AG10803 (cell line): Measurements from ENCODE around the gene TMEM163.
A peak's percentile ranks its signal among the peaks of the same experiment; 100 is the strongest.

Experiments
- DNase-seq: peaks from one replicate; pipeline ENCODE4 v3.0.0; 2010; ENCODE audit warnings: low read depth
- H3K4me3 ChIP-seq: 2 replicates; pipeline ENCODE4 v1.5.1; 2011; ENCODE audit warnings: mild to moderate bottlenecking, low read length, control low read depth
- TF ChIP-seq, protein P1 (sequence below): conservative IDR thresholded peaks from 2 replicates; pipeline ENCODE4 v1.5.1; 2011; ENCODE audit warnings: mild to moderate bottlenecking, low read length, control low read depth, inconsistent platforms

TMEM163 gene

DNA sequence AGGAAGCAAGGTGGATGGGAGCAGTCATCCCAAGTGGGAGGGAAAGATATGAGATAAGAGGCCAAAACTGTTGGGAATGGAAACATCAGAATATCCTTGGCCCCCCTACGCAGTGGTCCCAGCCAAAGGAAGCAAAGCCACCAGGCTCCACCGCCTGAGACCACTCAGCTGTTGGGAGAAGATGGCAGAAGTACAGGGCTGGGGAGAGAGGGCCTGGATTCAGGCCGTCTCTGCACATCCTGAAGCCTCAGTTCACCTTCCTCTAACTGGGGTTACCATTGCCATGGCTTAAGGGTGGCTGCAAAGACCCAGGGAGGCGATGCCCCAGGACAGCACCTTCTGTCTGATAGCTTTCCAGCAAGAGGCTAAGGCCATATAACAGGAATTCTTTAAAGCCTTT is 271.1 kb downstream of the TMEM163 start:
- DNase-seq, result no peak
- no peak overlapping the region for H3K4me3 ChIP-seq
- TF ChIP-seq, protein P1, sequence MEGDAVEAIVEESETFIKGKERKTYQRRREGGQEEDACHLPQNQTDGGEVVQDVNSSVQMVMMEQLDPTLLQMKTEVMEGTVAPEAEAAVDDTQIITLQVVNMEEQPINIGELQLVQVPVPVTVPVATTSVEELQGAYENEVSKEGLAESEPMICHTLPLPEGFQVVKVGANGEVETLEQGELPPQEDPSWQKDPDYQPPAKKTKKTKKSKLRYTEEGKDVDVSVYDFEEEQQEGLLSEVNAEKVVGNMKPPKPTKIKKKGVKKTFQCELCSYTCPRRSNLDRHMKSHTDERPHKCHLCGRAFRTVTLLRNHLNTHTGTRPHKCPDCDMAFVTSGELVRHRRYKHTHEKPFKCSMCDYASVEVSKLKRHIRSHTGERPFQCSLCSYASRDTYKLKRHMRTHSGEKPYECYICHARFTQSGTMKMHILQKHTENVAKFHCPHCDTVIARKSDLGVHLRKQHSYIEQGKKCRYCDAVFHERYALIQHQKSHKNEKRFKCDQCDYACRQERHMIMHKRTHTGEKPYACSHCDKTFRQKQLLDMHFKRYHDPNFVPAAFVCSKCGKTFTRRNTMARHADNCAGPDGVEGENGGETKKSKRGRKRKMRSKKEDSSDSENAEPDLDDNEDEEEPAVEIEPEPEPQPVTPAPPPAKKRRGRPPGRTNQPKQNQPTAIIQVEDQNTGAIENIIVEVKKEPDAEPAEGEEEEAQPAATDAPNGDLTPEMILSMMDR, result no peak

DNA sequence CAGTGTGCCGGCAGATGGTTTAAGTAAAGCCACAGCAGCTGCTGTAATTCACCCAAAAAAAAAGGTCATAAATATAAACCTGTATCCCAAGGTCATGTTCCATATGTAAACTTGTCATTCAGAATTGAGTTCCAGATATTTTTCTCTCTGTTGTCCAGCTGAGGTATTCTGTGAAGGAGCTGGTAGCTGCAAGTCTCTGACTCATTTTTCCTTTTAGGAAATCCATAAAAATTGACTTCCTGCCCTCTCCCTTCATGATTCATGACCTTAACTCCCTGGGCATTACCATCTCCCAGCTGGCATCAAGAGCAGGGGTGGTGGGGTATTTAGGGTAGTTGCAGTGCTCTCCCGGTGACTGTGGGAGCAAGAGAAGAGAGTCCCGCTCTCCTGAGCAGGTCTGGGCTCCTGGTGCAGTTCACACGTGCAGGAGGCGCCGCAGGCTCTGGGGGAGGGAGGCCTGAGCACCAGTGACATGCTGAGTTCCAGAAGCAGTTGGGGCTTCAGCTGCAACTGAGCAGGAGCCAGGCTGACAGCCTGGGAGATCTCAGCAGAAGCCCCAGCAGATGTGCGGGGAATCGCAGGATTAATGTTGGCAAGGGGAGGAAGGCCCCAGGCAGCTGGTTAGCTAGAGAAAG is 272.3 kb downstream of the TMEM163 start:
- TF ChIP-seq, protein P1, result no peak
- DNase-seq, result peak; percentile 40
- no peak overlapping the region for H3K4me3 ChIP-seq

DNA sequence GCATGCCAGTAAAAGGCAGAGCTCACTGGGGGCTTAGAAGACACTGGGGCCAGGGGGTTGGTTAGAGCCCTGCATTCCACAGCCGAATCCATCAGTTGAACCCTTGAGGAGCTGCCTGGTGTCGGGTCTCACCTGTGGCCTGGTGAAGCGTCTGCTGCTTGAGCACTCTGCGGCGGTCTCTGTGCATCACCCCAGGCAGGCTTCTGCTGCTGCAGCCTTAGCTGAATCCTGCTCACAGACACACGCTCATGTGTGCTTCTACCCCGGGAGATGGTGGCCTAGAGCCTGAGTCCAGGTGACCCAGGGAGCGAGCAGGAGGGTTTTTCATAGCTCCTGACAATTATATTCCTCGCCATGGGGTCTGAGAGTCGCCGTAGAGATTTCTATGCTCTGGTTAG is 272.8 kb downstream of the TMEM163 start:
- TF ChIP-seq, protein P1, result no peak
- no peak overlapping the region for H3K4me3 ChIP-seq
- DNase-seq, result no peak

DNA sequence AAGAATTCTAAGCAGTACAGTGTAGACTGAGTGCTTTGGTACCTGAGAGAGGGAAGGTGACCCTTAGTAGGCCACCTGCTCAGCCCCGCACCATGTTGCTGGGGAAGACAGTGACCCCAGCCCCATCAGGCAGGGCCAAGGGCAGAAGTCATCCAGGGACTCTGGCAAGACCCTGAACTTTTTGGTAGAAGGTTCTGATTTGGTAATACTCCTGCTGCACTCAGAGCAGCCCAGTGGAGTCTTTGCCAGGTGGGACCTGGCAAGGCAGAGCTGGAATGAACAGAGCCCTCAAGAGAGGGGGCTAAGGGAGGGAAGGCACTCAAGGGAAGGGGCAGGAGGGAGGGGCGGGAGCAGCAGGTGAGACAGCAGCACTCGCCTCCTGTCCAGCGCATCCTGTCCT is 273.7 kb downstream of the TMEM163 start:
- DNase-seq, result no peak
- TF ChIP-seq, protein P1, result no peak
- no peak overlapping the region for H3K4me3 ChIP-seq

DNA sequence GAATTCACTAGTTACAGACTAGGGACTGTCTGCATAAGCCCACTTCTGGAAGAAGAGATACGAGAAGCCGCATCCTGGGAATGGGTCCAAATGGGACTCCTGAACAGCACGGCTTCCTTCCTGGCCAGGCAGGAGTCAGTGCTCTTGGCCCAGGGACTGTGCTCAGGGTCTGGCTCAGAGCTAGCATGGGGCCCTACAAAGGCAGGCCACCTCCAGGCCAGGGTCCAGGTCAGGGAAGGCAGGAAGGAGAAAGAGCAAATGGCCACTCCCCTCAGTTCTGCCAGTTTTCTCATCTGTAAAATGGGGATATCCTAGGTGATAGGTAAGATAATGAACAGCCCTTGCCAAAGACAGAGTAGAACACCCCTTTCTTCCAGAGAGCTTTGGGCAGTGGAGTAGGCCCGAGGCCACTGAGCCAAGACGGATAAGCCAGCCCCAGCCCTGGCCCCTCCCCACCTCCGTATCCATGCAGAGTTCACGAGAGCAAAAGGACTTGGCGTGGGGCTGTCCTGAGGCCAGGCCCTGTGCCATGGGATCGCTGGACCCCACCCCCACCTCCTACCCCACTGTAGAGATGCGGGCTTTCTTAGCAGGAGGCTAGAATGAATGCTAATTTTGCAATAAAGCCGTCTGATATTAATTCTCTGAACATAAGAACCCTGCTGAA is 274.9 kb downstream of the TMEM163 start:
- H3K4me3 ChIP-seq, result no peak overlapping the region
- TF ChIP-seq, protein P1, result no peak
- no peak for DNase-seq

DNA sequence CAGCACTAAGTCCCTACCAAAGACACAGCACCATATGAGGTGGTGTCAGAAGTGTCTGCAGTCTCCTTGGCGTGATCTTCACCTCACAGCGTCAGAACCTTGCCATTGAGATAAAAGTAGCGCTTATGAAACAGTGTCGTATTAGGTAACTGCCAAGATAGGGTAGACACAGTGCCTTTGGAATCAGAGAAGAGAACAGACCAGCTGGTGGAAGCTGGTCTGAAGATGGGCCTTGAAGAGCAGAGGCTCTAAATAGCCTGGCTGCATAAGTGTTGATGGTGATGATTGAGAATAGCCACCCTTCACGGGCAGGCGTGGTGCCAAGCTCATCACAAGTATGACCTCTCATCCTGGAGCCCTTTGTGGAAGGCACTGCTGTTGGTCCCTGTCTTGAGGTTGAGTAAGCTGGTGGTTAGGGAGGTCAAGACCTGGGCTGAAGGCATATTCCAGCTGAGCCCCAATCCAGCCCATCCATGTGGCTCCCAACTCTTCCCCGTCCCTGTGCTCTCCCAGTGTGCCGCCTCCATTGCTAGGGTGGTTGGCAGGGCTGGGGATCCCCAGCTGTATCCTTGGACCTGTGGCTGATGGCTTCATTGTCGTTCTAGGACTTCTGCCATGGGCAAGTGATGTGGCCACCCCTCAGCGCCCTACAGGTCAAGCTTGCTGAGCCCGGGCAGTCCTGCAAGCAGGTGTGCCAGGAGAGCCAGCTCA is 277.5 kb downstream of the TMEM163 start:
- TF ChIP-seq, protein P1, result no peak
- no peak overlapping the region for H3K4me3 ChIP-seq
- no peak for DNase-seq

DNA sequence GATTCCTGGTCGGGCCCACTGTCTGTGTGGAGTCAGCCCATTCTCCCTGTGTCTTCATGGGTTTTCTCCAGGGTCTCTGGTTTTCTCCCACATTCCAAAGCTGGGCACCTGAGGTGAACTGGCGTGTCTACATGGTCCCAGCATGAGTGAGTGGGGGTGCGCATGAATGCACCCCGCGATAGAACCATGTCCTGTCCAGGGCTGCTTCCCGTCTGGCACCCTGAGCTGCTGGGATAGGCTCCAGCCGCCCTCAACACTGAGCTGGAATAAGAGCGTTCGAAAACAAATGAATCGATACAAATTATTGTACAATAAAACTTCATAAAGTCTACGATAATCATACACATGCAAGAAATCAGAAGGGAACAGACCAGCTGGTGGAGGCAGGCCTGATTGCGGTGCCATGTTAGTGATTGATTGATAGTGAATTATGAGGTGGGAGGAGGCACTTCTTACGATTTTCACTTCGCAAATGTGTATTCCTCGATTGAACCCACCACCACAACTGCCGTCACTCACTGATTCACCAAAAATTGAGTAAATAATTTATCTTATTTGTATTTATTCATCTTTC is 278.4 kb downstream of the TMEM163 start:
- no peak for DNase-seq
- H3K4me3 ChIP-seq, result no peak overlapping the region
- TF ChIP-seq, protein P1, result no peak
